Activated T-cell treated with anti-CD3 and anti-CD28 coated beads, Interleukin-2, amount 50 U/mL, for 1 hour (primary cell): ENCODE results near the gene PARP8.
A peak's percentile ranks its signal among the peaks of the same experiment; 100 is the strongest.
"Not testable (repeated sequence)": the region's sequence is repeated elsewhere in the genome, so short reads cannot be mapped to it uniquely, and the experiment has no call there.

ENCODE experiments used
- DNase-seq: peaks from one replicate; pipeline ENCODE4 v3.0.0-alpha.2; 2020

Gene PARP8

GRCh38 chr5:50691399-50692016 is 25.1 kb downstream of the PARP8 start:
- no peak for DNase-seq

DNA sequence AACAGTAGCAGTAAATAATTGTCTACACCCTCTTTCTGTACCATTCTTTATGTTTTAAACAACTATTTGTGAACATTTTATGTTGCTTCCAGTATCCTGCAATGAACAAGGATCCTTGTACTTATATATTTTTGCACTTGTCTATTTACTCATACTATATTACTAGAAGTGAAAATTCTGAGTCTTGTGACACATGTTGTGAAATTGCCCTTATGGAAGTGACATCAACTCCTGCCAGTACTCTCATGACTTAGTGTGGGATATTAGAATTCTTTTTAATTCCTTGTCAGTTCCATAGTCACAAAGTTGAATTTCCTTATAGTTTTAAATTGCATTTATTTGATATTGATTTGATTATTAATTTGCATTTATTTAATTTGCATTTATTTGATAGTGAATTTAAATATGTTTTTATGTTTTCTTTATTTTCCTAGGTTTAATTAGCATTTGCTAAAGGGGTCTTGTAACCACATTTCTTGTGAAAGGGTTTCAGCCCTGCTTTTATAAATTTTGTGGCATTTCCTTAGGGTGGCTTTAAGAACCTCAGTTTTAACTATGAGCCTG is 27.7 kb downstream of the PARP8 start:
- DNase-seq: no peak

GRCh38 chr5:50694626-50695025 is 28.2 kb downstream of the PARP8 start:
- DNase-seq: not testable (repeated sequence)

DNA sequence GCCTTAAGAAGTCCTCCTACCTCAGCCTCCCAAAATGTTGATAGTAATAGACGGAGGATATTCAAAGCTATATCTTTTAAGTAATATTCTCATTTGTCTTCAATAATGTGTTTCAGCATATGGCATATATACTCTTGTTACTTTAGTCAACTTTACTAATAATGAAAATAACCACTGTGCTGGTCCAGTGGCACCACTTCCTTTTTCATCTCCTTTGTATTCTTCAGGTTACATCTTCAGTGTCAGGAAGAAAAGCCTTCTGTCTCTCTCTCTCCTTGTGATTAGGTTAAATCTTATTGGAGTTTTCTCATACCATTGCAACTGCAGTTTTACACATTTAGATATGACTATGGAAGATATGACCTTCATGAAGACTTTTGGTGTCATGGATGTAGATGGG is 31.3 kb downstream of the PARP8 start:
- DNase-seq: no peak

GRCh38 chr5:50699737-50700136 is 33.3 kb downstream of the PARP8 start:
- no peak for DNase-seq

- no peak for DNase-seq
Observed at GRCh38 chr5:50700706-50701105, 34.3 kb downstream of the PARP8 start.

GRCh38 chr5:50702615-50703366 is 36.4 kb downstream of the PARP8 start:
- no peak for DNase-seq

DNA sequence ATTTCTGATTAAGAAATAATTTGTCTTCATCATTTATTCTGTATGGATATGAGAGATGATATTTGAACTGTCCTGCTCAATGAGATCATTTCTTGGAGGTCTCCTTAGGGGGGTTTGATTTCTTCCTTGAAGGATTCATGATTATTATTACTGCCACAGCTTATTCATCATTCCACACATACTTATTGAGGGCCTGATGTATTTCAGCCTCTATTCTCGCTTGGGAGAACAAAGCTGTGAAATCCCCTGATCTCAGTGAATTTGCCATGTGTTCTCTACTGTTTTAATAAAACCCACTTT is 36.9 kb downstream of the PARP8 start:
- DNase-seq: no peak

DNA sequence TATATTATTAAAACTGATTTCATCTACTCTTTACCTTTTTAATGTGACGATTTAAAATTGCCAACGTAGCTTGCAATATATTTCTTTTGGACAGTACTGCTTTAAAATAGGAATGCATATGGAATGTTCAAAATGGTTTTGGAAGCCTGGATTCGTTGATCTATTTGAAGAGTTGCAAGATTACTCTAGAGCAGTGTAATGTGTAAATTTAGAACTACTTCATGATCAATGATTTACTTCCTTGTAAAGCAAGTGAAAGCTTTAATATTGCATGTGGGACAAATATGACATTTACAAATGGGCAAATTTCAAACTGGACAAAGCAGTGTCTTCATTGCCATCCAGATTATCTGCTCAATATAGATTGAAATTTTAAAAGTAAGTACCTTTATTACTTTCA is 38.3 kb downstream of the PARP8 start:
- DNase-seq: no peak

- DNase-seq: no peak
Observed at GRCh38 chr5:50709471-50709870, 43.0 kb downstream of the PARP8 start.

DNA sequence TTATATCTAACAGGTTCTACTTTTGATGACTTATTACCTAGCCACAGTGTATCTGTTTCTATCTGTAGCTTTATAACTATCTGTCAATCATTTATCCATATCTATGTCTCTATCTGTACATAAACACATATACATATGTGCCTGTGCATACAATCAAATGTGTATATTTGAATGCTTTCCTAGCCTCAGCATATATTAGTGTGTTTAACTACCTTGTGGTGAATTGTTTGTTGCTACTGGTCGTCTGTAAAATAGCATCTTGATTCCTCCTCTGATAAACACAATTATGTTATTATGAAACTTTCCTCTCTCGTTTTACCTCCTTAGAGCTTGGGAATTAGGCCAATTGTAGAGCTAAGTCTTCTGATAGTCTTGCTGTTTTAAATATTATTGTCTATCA is 44.4 kb downstream of the PARP8 start:
- DNase-seq: no peak

DNA sequence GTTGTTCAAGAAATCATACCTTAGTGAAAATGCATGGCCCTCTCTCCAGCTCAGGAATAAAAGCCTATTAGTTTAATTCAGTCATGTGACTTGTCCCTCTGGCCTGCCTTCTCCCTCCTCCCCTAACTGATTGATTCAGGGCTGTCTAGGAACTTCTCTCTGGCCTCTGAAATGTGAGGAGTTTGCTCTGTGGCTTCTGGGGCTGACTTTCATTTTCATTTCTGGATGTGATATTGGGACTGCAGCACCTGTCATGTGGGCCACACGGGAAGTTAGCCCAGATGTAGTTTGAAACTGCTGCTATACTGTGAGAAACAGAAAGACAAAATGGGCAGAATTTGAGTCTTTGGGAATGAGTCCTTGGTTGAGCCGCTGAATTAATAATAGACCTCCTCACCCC is 44.8 kb downstream of the PARP8 start:
- peak; percentile 35 for DNase-seq

- DNase-seq: no peak
Observed at GRCh38 chr5:50712479-50712878, 46.0 kb downstream of the PARP8 start.

DNA sequence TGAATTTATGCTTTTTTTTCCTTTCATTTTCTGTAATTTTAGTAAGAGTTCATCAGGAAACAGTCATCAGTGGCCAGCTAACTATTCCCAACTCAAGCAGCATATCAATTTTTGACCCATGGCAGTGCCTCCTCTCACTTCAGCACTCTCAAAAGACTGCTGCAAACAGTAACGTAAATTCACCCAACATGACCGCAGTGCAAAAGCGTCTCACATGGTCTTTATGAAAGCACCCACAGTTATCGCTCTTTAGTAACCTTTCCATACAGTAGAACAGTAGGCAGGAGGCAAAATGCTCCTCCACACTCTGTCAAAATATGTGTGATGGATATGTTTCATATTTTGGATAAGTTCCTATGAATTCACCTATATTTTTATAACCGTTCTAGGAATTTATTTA is 48.6 kb downstream of the PARP8 start:
- no peak for DNase-seq

- DNase-seq: no peak
Observed at GRCh38 chr5:50716134-50716533, 49.7 kb downstream of the PARP8 start.

- no peak for DNase-seq
Observed at GRCh38 chr5:50717651-50718050, 51.2 kb downstream of the PARP8 start.

DNA sequence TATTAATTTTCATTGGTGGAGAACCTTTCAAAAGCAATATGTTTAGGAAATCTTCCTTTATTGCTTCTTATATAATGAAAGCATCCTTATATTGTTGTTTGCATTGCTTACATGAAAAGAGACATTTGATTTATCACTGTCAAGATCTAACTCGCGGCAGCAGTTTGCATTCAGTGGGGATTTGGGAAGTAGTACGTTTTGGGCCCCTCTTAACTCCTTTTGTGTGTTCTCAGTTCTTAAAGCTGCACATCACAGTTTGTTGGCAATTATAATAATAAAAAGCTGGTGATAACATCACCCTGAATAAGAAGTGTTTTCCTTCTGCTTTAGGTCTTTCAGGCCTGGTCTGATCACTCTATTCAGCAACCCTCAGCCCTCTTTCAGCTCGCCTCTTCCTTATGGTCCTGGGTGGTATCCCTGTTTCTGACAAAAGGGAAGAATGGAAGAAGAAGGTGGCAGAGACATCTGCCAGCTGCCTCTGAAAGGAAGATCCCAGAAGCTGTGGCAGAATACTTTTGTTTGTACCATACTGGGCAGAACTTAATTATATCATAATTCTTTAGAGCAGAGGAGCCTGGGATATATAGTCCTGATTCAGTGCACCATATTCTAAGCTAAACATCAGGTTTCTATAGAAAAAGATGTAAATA is 53.7 kb downstream of the PARP8 start:
- no peak for DNase-seq

- no peak for DNase-seq
Observed at GRCh38 chr5:50722223-50722622, 55.8 kb downstream of the PARP8 start.

DNA sequence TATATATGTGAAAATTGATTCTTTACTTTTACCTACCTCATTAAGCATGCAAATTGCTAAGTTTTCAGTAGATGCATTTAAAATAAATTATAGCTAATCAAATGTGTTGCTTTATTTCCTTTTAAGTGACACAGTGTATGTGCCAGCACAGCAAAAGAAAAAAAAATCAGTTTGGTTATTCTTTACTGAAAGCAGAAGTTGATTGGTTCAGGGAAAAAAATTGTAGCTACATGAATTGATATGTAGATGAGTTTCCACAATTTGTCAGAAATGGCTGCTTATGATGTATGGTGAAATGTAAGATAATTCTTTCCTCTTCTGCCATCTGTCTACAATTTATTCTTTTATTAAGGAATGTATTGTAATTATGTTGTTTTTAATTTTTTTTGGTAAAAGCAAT is 57.8 kb downstream of the PARP8 start:
- DNase-seq: no peak

- DNase-seq: no peak
Observed at GRCh38 chr5:50725800-50726474, 59.5 kb downstream of the PARP8 start.

GRCh38 chr5:50726475-50727148 is 60.2 kb downstream of the PARP8 start:
- no peak for DNase-seq

- DNase-seq: no peak
Observed at GRCh38 chr5:50727149-50727496, 60.7 kb downstream of the PARP8 start.

- no peak for DNase-seq
Observed at GRCh38 chr5:50727845-50728244, 61.4 kb downstream of the PARP8 start.
